Measurements from ENCODE around the gene CACNA2D1.

The CACNA2D1 gene

GRCh38 chr7:82270870-82271269 is 172.7 kb downstream of the CACNA2D1 start:
- DNase-seq, result no peak

GRCh38 chr7:82268632-82269031 is 174.9 kb downstream of the CACNA2D1 start:
- DNase-seq, result no peak

GRCh38 chr7:82266081-82266480 is 177.5 kb downstream of the CACNA2D1 start:
- DNase-seq, result no peak

GRCh38 chr7:82264783-82265305 is 178.7 kb downstream of the CACNA2D1 start:
- DNase-seq, result no peak

- no peak for DNase-seq
Measured at GRCh38 chr7:82263920-82264782, 179.4 kb downstream of the CACNA2D1 start.

GRCh38 chr7:82258181-82258580 is 185.4 kb downstream of the CACNA2D1 start:
- DNase-seq, result no peak

- no peak for DNase-seq
Measured at GRCh38 chr7:82257118-82257695, 186.4 kb downstream of the CACNA2D1 start.

- no peak for DNase-seq
Measured at GRCh38 chr7:82255706-82256105, 187.9 kb downstream of the CACNA2D1 start.

- no peak for DNase-seq
Measured at GRCh38 chr7:82250598-82250997, 193.0 kb downstream of the CACNA2D1 start.

GRCh38 chr7:82249979-82250378 is 193.6 kb downstream of the CACNA2D1 start:
- DNase-seq, result no peak

GRCh38 chr7:82247814-82248433 is 195.7 kb downstream of the CACNA2D1 start:
- DNase-seq, result no peak

GRCh38 chr7:82244947-82245517 is 198.5 kb downstream of the CACNA2D1 start:
- DNase-seq, result no peak

- no peak for DNase-seq
Measured at GRCh38 chr7:82241356-82241755, 202.2 kb downstream of the CACNA2D1 start.

GRCh38 chr7:82235713-82236112 is 207.9 kb downstream of the CACNA2D1 start:
- no peak for DNase-seq

GRCh38 chr7:82234457-82235049 is 209.0 kb downstream of the CACNA2D1 start:
- DNase-seq, result no peak

- no peak for DNase-seq
Measured at GRCh38 chr7:82230811-82231581, 212.6 kb downstream of the CACNA2D1 start.

- no peak for DNase-seq
Measured at GRCh38 chr7:82229164-82229563, 214.4 kb downstream of the CACNA2D1 start.

GRCh38 chr7:82226191-82226590 is 217.4 kb downstream of the CACNA2D1 start:
- no peak for DNase-seq

GRCh38 chr7:82224529-82224928 is 219.0 kb downstream of the CACNA2D1 start:
- DNase-seq, result no peak

- DNase-seq, result no peak
Measured at GRCh38 chr7:82223580-82223979, 220.0 kb downstream of the CACNA2D1 start.

- DNase-seq, result no peak
Measured at GRCh38 chr7:82221152-82221674, 222.4 kb downstream of the CACNA2D1 start.

GRCh38 chr7:82212466-82212865 is 231.1 kb downstream of the CACNA2D1 start:
- no peak for DNase-seq
